Inflammatory macrophage treated with lipopolysaccharide for 4 hours (primary cell): Measurements from ENCODE around the gene AGK.
"Not testable (repeated sequence)": the region's sequence is repeated elsewhere in the genome, so short reads cannot be mapped to it uniquely, and the experiment has no call there.

Experiments used
- DNase-seq: peaks from one replicate; pipeline ENCODE4 v3.0.0-alpha.2; 2020

AGK gene

GRCh38 chr7:141686074-141686473, 134.9 kb downstream of the AGK start:
- no peak for DNase-seq

GRCh38 chr7:141686670-141687069, 135.5 kb downstream of the AGK start:
- DNase-seq: no peak

- no peak for DNase-seq
Measured at GRCh38 chr7:141688043-141688442, 136.8 kb downstream of the AGK start.

GRCh38 chr7:141689072-141689825, 138.0 kb downstream of the AGK start:
- DNase-seq: not testable (repeated sequence)

DNA sequence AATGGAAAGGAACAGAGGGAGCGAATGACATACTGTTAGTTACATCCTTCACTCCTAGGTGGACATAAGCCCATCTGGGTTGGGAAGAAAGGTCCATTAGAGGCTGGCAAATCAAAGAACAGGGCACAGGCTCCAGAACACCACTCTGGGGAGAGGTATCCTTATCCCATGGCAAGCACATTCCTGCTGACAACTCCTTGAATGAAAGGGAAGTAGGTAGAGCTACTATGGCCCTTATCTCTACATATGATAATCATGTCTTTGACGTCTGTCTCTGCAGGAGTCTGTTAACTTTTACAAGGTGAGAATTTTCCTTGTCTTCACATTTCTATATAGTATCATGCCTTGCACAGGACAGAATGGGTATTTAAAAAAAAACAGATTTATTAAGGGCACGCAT, 140.3 kb downstream of the AGK start:
- DNase-seq: no peak

GRCh38 chr7:141691961-141692360, 140.8 kb downstream of the AGK start:
- DNase-seq: no peak

DNA sequence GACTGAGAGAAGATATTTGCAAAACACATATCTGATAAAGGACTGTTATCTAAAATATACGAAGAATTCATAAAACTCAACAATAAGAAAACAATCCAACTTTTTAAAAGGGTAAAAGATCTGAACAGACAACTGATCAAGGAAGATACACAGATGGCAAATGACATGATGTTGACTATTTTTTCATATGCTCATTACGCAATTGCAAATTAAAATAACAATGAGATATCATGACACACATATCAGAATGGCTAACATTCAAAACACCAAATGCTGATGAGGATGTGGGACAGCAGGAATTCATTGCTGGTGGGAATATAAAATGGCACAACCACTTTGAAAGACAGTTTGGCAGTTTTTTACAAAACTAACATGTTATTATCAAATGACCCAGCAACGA, 141.9 kb downstream of the AGK start:
- no peak for DNase-seq

GRCh38 chr7:141695803-141696289, 144.6 kb downstream of the AGK start:
- DNase-seq: no peak

DNA sequence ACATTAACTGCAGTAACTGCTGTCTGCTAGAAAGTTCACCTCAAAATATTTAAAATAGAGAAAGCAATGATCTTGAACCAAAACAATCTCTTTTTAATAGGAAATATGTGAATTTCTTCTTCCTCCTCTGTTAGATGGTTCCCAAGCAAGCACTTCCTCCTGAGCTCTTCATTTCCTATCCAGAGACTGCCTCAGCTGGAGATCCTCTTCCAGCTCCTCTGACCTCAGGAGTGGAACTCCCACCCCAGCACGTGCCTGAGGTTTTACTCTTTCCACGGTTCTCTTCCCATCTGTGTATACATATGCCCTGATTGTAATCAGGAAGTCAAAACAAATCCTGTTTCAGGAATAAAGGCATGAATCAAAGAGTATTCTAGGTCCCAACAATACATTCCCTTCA, 145.1 kb downstream of the AGK start:
- DNase-seq: peak; percentile 34

- DNase-seq: no peak
Measured at GRCh38 chr7:141697211-141697871, 146.1 kb downstream of the AGK start.

- peak; percentile 48 for DNase-seq
Measured at GRCh38 chr7:141698247-141699015, 147.2 kb downstream of the AGK start.

DNA sequence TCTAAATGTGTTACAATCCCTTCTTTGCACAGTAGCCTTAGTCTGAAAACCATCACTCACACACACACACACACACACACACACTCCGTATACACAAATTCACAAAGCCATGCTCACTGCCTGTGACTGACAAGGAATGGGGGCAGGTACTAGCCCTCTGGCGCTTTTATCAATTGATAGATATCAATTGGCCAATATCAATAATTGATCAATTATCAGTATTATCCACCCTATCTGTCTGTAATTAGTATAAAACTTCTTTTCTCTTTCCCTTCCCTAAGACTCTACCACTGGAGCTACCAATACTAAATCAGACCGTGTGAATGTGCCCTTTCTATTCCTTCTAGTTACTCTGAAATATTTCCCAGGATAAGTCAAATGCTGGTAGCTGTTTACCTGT, 148.7 kb downstream of the AGK start:
- no peak for DNase-seq

GRCh38 chr7:141700296-141700847, 149.2 kb downstream of the AGK start:
- DNase-seq: peak; percentile 2

GRCh38 chr7:141700848-141701371, 149.7 kb downstream of the AGK start:
- peak; percentile 8 for DNase-seq

- DNase-seq: peak; percentile 18
Measured at GRCh38 chr7:141701489-141702046, 150.4 kb downstream of the AGK start.

- peak; percentile 60 for DNase-seq
Measured at GRCh38 chr7:141702047-141702567, 150.9 kb downstream of the AGK start, which contains the start of gene DENND11. Gene DENND11, minus strand, starts transcription at chr7:141702166. Its CDS starts 13 bp downstream, at chr7:141702153.

GRCh38 chr7:141702892-141703291, 151.7 kb downstream of the AGK start:
- no peak for DNase-seq

- DNase-seq: no peak
Measured at GRCh38 chr7:141704112-141704511, 152.9 kb downstream of the AGK start.

GRCh38 chr7:141704741-141705140, 153.5 kb downstream of the AGK start:
- DNase-seq: no peak
